Activated T-cell treated with anti-CD3 and anti-CD28 coated beads, Interleukin-2, amount 50 U/mL, for 48 hours (primary cell): ENCODE data around the gene CRISPLD2.

Source experiments
- DNase-seq, 2 experiments: peaks; one replicate each; pipeline ENCODE4 v3.0.0-alpha.2; 2020

CRISPLD2 gene

GRCh38 chr16:84918006-84918909, 98.5 kb downstream of the CRISPLD2 start:
- DNase-seq, result no peak

GRCh38 chr16:84919269-84919668, 99.5 kb downstream of the CRISPLD2 start:
- no peak for DNase-seq

DNA sequence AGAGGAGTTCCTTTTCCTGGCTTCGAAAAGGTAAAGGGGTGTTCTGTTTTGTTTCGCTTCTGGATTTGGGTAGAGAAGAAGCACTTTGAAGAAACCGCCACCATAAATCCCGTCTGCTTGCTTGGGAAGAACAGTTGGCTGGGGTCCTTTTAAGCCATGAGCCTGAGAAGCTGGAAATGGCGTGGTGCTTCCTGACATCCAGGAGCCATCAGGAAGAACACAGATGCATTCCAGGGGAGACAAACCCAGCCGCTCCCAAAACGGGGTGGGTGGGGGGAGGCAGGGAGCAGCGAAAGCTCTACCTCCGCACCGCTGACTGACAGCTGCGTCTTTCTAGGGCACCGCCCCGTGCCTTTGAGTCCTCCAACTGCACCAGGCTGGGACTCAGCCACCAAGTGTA, 99.9 kb downstream of the CRISPLD2 start:
- DNase-seq, result no peak

DNA sequence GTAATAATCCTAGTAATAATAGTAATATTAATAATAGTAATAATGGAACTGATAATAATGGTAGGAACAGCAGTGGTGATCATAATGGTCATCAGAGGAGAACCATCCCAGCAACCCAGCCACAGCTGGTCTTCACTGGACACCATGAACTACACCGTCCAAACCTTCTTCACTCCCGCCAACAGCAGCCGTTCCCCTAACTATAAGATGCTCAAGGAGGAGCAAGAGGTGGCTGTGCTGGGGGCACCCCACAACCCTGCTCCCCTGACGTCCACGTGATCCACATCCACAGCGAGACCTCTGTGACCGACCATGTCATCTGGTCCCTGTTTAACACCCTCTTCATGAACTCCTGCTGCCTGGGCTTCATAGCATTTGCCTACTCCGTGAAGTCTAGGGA, 100.5 kb downstream of the CRISPLD2 start:
- DNase-seq, result no peak

- no peak for DNase-seq
These were observed 102.8 kb downstream of the CRISPLD2 start for GRCh38 chr16:84922351-84923120.

- no peak for DNase-seq
These were observed 104.7 kb downstream of the CRISPLD2 start for GRCh38 chr16:84924331-84925091.

DNA sequence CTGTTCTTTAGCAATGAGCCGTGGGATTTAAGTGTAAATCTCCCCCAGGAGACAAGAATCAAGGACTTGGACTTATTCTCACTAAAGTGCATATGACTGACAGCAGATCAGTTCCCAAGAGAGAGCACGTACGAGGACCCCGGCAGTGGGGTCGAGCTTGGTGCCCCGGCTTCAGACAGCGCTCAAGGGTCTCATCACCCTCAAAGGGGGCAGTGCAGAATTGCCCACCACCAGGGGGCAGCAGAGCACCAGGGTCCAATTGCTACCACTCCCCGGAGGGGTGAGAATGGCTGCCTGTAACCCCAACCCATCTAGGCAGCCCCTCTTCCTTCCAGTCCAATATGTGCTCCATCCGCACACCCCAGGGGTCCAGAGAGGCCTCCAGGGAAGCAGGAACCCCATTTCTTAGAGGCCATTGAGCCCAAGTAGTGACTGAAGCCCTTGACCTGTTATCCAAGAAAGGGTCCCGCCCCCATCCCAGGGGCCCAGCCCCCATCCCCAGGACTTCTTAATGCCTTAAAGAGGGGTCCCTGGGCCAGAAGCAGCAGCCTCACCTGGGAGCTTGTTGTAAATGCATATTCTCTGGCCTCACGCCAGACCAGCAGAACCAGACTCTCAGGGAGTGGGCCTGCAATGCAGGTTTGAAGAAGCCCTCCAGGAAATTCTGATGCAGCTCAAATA, 105.4 kb downstream of the CRISPLD2 start:
- peak; percentile 81 to 82 for DNase-seq

- DNase-seq, result no peak
These were observed 106.1 kb downstream of the CRISPLD2 start for GRCh38 chr16:84925773-84926372.

- no peak for DNase-seq
These were observed 106.7 kb downstream of the CRISPLD2 start for GRCh38 chr16:84926462-84926861.

GRCh38 chr16:84927621-84928591, 108.1 kb downstream of the CRISPLD2 start:
- no peak for DNase-seq

DNA sequence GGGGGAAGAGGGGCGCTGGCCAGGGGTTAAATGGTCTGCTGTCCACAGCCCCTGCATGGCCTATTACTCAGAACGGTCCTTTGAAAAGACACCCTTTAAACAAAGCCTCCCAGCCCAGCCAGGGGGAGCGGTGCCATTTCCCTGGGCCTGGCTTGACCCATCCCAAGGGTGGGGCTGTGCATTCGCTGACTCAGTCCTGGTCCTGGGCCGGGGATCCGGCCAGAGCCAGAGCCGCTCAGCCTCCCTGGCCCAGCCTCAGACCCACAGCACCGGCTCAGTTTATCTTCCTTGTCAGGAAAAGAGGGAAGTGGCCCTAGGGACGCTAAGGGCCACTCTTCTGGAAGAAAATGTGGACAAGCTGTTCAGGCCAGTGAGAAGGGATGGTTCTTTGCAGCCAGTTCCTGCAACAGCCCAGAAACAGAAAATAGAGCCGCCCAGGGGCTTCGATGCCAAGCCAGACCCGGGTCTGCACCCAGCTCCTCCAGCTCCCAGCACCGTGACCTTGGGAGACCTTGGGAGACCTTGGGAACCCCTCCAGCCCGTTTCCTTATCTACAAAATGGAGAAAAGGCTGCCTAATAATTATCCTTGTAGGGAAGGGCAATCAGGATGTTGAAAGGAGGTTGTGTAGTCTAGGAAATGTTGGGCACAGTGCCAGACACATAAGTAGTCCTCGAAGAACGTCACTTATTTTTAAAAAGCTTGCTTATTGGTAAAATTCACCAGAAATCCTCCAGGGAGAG, 109.1 kb downstream of the CRISPLD2 start:
- DNase-seq, result no peak

- no peak for DNase-seq
These were observed 109.9 kb downstream of the CRISPLD2 start for GRCh38 chr16:84929421-84930297.

DNA sequence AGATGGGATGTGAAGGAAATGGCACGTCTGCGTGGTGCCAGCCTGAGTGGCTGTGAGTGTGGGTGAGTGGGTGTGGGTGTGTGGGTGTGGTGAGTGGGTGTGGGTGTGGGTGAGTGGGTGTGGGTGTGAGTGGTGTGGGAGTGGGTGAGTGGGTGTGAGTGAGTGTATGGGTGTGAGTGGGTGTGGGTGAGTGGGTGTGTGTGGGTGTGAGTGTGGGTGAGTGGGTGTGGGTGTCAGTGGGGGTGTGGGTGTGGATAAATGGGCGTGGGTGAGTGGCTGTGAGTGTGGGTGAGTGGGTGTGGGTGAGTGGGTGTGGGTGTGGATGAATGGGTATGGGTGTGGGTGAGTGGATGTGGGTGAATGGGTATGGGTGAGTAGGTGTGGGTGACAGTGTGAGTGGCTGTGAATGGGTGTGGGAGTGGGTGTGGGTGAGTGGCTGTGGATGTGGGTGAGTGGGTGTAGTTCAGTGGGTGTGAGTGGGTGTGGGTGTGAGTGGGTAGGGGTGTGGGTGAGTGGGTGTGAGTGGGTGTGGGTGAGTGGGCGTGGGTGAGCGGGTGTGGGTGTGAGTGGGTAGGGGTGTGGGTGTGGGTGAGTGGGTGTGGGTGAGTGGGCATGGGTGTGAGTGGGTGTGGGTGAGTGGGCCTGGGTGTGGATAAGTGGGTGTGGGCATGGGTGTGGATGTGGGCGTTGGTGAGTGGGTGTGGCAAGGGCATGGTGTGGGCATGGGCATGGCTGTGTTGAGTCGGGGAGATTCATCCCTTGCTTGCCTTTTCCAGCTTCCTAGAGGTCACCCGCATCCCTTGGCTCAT, 110.7 kb downstream of the CRISPLD2 start:
- DNase-seq, result peak; percentile 36 to 40

- no peak for DNase-seq
These were observed 111.3 kb downstream of the CRISPLD2 start for GRCh38 chr16:84931107-84931494.

- no peak for DNase-seq
These were observed 111.7 kb downstream of the CRISPLD2 start for GRCh38 chr16:84931506-84931905.

DNA sequence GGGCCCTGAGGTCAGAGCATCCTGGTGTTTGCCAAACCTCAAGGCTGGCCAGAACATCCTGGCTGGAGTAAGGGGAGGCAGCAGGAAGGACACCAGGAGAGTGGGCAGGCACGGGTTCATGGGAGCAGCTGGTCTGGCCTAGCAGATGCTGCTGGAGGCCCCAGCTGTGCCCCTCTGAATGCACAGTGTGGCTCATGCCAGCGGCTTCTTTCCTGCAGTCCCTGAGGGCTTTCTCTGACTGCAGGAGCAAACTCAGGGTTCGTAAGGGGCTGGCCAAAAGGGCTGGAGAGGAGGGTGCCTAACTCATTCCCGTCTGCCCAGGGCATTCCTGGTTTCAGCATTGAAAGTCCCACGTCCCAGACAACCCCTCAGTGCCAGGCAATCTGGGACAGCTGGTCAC, 112.9 kb downstream of the CRISPLD2 start:
- DNase-seq, result no peak

DNA sequence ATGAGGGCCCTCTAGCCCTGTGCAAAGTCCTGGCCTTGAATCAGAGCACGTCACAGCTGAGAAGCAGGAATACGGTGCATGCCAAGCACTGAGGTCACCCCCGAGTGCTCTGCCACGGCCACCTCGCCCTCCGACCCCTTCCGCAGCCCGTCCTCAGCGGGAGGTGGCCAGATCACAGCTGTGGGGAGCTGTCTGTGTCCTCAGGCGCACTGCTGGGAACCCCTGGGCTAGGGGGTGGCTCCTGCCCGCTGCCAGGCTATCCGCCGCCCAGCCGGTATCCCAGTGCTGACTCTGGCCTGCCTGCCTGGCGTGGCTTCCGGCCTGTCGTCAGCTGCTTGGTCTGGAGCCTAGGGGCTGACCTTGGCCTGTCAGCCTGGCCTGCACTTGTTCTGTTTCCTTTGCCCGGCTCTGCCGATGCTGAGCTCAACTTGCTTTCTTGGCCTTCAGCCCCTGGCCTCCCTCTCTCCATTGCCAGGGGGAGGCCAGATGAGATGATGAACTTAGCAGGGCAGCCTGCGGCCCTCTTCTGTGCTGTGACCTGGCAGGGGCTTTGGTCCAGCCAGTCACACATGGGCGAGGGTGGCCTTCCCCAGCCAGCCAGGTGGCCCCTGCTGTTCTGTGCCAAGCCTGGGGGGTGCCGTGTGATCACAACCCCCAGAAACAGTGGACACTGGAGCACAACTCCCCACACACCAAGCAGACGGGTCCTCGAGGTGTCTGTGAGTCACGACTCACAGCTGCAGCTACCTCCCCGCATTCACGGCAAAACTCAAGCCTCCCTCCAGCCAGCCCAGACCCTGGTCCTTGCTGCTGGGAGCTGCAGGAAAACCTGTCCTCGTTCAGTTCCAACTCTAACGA, 114.2 kb downstream of the CRISPLD2 start:
- DNase-seq, result no peak
